GM12873 (cell line): Measurements from ENCODE around the gene CEL.
A peak's percentile ranks its signal among the peaks of the same experiment; 100 is the strongest.

Experiments
- CTCF ChIP-seq: IDR thresholded peaks from 2 replicates; pipeline ENCODE4 v1.5.1; 2012; ENCODE audit warnings: low read depth, mild to moderate bottlenecking, moderate library complexity, low read length, control low read depth; ENCODE audit not compliant: insufficient read depth; ENCODE audit errors: missing control alignments

CEL gene

GRCh38 chr9:133030317-133031129 lies 31.3 kb upstream of the CEL start, which contains the start of gene GTF3C5:
TSS of gene GTF3C5 (plus strand) at chr9:133030997. CDS start at chr9:133031012, 15 bp downstream.
- no peak for TF ChIP-seq CTCF

DNA sequence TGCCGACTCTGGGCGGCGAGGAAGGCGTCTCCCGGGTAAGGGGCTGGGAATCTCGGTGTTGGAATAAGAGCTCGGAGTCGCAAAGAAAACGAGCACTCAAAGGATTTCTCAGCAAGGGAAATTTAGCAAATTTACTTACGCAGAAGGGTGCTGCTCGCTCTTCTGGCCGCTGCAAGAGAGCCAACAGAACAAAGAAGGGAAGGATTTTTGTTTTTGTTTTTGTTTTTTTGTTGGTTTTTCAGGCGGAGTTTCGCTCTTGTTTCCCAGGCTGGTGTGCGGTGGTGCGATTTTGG lies 30.7 kb upstream of the CEL start:
- TF ChIP-seq CTCF, result no peak

GRCh38 chr9:133031496-133031911 lies 30.3 kb upstream of the CEL start:
- TF ChIP-seq CTCF, result no peak

DNA sequence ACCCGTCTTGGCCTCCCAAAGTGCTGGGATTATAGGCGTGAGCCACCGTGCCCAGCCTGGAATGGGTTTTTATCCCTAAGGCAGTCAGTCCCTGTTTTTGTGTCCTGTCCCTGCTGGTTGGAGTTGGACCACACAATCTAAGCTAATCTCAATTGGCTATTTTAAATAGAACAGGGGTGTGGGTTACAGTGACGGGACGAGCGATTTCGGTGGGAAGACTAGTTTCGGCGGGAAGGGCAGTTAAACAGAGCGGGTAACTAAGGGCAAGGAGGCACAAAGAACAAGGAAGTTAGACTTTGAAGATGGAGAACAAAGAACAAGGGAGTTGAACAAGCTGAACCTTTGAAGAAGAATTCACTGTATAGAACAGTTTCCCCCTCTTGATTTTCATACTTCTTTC lies 29.6 kb upstream of the CEL start:
- TF ChIP-seq CTCF, result no peak

- TF ChIP-seq CTCF, result no peak
Observed at GRCh38 chr9:133035669-133036068, 26.1 kb upstream of the CEL start.

DNA sequence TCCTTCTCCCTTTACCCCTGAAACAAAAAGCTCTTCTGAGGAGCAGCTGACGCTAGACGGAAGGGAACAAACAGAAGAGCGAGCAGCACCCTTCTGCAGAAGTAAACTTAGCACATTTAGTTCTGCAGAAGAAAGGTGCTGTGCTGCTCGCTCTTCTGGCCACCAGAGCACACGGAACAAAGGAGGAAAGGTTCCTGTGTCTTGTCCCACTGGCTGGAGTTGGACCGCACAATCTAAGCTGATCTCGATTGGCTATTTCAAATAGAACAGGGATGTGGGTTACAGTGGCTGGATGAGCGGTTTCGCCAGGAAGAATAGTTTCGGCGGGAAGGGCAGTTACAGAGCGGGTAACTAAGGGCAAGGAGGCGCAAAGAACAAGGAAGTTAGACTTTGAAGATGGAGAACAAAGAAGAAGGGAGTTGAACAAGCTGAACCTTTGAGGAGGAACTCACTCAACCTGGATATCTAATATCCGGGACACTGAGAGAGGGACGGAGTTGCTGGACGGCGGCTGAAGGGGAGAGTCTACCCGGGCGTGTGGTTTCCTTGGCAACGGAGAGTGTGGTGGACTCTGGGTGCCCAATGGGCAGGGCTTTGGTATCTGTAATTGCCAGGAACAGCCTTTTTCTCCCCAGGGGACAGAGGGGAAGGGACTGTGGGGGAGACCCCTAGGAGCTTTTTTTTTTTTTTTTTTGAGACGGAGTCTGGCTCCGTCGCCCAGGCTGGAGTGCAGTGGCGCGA lies 23.8 kb upstream of the CEL start:
- no peak for TF ChIP-seq CTCF

- TF ChIP-seq CTCF, result peak; percentile 65
Observed at GRCh38 chr9:133040892-133041479, 20.8 kb upstream of the CEL start.
